CD4-positive, alpha-beta T cell treated with Interleukin-2 at 100 ng/mL for 4 hours (primary cell): ENCODE data around the gene CITED2.
"Not testable (repeated sequence)": the region's sequence is repeated elsewhere in the genome, so short reads cannot be mapped to it uniquely, and the experiment has no call there.

ENCODE experiments used
- DNase-seq: peaks from one replicate; pipeline ENCODE4 v3.0.0-alpha.2; 2020; ENCODE audit warnings: low spot score

Gene CITED2

DNA sequence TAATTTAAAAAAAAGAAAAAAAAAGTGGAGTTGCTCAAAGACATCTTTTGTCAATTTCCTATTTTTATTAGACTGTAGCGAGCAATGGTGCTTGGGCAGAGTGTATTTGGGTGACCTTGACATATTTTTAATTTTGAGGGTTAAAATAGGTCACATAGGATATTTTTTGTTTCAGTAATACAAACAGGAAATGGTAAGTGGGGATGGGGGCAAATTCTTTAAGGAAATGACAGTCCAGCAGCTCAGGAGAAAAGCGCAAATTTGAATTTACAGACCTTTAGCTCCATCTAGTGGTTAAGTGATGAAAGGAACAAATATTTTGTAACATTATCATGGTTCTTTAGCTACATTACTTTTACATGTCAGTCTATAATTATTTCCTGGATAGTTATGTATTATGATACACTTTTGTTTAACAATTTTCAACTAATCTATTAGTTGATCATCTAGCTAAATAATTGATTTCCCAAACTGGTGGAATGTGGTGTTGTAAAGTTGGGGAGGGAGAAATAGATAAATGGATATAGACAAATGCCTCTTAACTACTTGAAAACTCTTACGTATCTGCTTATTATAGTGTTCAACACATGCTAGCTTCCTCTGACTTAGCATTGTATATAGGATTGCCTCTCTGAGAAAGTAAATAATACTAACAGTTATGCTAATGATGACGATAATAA, 10.0 kb downstream of the CITED2 start:
- peak; percentile 71 for DNase-seq

DNA sequence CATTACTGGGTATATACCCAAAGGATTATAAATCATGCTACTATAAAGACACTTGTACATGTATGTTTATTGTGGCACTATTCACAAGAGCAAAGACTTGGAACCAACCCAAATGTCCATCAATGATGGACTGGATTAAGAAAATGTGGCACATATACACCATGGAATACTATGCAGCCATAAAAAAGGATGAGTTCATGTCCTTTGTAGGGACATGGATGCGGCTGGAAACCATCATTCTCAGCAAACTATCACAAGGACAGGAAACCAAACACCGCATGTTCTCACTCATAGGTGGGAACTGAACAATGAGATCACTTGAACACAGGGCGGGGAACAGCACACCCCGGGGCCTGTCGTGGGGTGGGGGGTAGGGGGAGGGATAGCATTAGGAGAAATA, 10.7 kb downstream of the CITED2 start:
- DNase-seq: not testable (repeated sequence)

DNA sequence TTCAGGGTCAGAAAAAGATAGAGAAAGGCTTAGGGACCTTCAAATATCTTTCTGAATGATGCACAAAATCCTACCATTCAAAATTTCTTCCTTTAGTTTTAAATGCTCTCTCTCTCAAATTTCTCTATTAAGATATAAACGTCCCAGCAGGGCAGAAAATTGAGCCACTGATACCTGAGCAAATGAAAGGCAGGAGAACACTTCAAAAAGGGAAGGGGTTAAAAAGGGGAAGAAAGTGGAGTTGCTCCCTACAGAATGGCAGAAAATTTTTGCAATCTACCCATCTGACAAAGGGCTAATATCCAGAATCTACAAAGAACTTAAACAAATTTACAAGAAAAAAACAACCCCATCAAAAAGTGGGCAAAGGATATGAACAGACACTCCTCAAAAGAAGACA, 11.3 kb downstream of the CITED2 start:
- DNase-seq: not testable (repeated sequence)

DNA sequence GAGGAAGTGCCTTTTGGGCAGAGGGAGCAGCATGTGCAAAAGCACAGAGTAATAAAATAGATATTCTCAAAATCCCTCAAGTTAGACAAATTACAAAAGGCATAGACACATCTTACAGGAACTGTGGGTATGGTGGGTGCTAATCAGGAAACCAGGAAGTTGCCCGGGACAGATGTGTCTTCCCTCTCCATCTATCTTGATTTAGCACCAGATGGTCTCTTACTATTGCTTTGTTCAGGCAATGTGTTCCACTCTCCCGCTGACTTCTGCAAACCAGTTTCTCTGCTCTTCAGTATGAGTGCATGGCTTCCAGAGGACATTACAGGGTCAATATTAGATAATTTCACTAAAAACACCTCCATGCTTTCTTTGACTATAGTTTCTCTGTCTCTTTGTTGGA, 13.2 kb downstream of the CITED2 start:
- DNase-seq: no peak

DNA sequence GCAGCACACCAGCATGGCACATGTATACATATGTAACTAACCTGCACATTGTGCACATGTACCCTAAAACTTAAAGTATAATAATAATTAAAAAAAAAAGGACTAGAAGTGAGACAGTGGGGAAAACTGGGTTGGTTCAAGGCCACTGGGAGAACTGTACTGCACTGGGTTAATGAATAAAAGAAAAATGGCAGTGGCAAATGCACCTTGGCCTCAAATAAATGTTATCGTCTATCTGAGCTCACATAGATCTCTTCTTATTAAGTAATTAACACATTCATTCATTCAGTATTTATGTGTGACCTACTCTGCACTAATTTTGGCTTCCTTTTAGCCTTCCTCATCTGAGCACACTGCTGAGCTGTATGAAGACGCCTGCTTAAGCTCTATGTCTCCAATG, 17.5 kb downstream of the CITED2 start:
- DNase-seq: no peak

DNA sequence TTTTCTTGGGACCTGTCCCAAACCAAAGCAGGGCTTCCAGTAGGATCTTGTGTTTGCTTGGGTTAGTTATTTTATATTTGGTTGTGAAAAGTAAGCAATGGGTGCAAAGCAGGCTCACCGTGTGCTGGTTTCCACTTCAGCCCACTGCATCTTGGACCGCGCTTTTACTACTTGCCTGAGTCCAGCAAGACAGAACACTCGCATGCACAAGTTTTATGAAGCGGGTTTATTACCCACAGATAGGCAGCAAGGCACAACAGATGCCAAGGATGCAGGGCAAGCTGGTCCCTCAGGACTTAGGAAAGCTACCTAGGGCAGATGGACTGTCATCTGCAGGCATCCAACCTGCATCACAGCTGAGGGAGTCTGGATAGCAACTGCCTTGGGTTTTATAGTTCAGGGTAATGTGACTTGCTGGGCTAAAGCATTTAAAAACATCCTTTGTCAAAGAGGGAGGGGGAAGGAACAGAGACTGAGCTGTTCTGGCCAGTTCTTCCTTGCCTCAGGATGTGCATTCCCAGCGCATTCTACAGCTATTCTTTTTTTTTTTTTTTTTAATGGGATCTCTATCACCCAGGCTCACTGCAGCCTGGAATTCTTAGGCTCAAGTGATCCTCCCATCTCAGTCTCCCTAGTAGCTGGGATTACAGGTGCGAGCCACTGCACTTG, 18.5 kb downstream of the CITED2 start:
- DNase-seq: no peak

DNA sequence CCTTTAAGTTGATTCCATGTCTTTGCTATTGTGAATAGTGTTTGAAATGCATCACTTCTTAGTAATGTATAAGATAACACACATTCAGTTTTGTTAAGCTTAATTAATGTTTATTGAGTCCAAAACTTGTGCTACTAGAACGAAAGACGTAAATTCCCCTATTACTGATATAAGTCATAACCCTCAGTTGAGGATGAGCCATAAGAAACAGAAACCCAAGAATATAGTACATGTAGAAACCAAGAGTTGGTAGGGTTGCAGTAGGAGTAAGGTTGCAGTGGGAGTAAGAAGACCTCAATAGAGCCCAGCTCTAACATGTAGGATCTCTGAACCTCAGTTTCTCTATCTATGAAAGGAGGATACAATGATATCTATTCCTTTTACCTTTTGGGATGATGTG, 19.3 kb downstream of the CITED2 start:
- DNase-seq: no peak

DNA sequence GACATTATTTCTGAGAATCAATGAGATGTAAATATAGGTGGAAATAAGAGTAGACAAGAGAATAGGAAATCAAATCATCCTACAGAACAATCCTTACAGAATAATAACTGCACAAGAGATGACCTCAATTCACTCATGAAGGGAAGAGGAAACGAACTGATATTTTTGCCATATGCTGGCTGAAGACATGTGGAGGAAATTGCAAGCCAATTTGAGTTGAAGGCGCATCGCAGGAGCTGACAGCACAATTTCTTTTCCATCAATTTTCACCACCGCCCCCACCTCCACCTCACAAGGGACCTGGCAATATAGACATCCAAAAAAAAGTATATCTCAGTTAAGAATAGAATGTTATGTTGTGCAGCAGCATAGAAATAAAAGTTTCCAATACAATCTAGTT, 20.3 kb downstream of the CITED2 start:
- no peak for DNase-seq

DNA sequence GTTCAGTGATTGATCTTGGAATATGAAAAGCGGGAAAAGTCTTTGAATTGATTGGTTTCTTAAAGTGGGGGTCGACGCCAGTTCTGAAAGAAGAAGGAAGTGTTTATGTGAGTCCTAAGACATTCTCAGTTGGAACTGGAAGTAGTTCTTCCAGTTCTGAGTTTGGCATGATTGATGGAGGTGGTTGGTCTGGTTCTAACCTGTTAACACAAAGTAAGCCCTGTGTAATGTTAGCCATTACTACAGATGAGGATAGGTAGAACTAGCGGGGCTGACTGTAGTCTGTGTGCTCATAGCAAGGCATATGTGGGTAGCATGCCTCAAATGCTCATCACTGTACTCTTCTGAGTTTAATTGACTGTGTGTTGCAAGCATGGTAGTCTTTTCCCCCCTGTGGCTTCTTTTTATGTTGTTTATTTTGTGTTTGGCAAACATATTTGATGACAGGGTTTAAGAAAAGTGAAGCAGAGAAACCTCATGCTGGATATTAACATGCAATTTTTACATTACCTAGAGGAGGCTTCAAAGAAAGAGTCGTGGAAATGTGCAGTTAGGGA, 24.9 kb downstream of the CITED2 start:
- no peak for DNase-seq

DNA sequence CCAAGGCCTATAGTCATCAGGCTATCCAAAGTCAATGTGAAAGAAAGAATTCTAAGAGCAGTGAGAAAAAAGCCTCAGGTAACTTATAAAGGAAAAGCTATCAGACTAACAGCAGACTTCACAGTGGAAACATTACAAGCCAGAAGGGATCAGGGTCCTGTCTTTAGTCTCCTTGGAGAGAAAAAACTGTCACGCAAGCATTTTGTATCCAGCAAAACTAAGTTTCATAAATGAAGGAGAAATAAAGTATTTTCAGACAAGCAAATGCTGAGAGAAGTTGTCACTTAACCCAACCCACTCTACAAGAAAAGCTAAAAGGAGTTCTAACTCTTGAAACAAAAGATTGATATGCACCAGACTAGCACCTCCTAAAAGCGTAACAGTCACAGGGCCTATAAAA, 28.1 kb downstream of the CITED2 start:
- no peak for DNase-seq

DNA sequence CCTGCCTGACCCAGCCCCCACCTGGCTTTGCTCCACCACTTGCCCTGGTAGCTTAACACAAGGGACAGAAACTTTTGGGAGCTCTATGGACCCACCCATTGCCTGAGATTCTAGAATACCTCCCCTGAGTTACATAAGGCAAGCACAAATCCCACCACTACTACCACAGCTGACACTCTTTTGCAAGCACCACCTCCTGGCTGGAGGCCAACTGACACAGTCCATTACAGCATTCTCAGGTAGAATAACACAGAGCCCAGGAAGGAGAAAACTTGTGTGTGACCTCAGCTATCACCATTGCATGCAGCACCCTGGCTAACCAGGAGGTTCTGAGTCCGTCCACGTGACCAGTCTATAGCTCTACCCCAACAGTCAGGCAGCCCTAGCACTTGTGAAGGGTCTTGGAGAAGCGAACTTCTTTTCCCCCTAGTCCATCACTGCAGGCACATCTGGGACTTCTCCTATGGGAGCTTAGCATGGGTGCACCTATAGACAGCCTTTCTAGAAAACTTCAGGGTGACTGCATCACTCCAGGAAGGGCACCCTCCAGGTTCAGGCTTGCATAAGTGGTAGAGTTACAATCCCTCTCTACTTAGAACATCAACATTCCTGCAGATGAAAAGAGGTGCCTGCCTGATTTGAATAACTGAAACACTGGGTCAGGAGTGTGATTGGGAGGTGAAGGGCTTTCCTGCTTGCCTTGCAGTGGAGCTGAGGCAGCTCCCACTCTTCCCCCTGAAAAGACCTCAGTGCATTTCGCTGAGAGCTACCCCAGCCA, 30.1 kb downstream of the CITED2 start:
- no peak for DNase-seq

DNA sequence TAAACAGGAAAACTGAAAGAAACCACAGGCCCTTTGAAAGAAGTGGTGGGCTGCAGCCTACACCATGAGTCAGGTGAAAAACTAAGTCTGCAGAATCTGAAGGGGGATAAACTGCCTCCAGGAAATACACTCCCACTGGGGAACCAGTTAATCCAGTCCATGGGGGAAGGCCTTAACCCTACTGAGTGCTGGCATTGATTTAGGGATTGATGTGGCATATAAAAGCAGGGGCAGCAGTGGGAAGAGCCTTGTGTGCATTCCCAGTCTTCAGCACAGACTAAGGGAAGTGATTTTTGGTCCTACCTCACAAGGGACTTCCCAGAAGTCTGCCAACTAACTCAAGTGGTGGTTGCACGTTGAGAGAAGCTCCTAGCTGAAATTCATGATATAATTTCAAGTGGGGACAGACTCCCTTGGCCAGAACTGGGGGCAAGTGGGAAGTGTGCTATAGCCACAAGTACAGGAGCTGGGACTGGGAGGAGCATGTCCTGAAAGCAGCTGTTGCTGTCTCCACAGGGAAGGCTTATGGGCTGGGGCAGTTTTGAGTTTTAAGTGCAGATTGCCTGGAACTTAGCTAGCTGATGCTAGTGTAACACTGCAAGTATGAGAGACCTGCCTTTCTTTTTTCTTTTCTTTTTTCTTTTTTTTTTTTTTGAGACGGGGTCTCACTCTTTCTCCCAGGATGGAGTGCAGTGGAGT, 31.2 kb downstream of the CITED2 start:
- no peak for DNase-seq

DNA sequence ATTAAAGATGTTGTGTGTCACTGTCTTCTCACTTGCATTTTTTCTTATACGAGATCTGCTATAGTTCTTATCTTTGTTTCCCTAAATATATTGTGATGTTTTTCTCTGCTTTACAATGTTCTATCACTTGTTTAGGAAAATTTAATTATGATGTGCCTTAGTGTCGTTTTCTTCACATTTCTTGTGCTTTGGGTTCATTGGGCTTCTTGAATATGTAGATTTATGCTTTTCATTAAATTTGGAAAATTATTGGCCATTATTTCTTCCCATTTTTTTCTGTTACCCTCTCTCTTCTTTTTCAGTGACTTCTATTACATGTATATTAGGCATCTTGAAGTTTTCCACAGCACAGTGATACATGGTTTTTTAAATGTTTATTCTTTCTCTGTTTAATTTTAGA, 33.4 kb downstream of the CITED2 start:
- DNase-seq: no peak

DNA sequence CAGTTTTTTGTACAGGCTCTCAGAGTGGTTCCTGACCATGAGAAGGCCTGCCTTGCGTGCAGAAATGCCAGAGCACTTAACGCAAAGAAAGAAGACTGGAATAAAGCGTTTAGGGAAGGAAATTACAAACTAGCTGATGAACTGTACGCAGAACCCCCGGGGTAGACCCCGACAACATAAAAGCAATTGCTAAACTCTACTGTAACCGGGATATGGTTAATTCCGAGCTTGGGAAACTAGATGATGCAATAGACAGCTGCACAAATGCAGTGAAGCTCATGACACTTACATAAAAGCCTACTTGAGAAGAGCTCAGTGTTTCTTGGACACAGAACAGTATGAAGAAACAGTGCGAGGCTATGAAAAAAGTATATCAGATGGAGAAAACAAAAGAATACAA, 35.7 kb downstream of the CITED2 start:
- no peak for DNase-seq

DNA sequence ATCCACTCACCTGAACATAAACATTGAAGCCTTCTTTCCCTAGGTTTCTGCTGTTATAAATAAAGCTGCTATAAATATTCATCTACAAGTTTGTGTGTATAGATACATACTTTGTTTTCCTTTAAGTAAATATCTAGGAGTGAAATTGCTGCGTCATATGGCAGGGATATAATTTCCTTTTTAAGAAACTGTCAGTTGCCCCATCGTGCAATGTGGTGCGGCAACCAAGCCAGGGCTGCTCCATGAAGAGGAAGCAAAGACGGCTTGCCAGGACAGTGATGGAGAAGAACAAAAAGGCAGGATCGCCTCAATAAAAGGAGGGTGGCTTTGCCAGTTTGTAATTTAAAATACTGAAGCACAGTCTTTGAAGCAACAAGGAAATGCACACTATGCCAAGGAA, 36.6 kb downstream of the CITED2 start:
- no peak for DNase-seq

DNA sequence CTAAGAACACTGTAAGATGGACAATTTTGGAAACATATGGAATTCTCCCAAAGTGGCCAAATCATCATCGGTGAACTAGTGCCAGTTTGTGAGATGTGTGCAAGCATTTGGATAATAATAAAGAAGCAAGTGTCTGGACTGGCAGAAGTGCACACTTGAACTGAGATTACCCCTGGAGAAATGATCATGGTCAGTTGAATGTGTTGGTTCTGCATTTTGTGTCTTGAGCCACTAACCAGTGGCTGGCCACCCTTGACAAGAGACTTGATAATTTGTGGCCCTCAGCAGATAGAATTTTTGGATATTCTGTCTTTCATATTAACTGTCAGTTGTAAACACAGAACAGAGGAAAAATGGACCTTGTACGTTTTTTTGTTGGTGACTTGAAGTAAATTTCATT, 37.4 kb downstream of the CITED2 start:
- no peak for DNase-seq

DNA sequence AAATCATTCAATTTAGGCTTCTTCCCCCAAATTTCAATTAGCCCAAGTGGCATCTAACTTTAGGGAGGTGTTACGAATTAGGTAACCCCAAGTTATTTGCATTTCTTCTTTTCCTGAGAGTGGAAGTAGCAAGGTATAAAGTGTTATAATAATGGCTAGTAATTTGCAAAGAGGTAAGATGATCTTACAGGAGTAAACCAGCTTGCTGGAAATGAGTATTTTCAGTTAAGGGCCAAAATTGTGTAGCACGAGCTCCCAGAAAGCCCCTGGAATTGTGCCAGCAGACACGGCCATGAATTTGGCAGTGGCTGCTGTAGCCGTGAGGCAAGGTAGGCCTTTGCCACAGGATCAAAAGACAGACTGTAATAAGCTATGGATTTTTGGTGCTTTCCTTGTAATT, 38.0 kb downstream of the CITED2 start:
- no peak for DNase-seq

DNA sequence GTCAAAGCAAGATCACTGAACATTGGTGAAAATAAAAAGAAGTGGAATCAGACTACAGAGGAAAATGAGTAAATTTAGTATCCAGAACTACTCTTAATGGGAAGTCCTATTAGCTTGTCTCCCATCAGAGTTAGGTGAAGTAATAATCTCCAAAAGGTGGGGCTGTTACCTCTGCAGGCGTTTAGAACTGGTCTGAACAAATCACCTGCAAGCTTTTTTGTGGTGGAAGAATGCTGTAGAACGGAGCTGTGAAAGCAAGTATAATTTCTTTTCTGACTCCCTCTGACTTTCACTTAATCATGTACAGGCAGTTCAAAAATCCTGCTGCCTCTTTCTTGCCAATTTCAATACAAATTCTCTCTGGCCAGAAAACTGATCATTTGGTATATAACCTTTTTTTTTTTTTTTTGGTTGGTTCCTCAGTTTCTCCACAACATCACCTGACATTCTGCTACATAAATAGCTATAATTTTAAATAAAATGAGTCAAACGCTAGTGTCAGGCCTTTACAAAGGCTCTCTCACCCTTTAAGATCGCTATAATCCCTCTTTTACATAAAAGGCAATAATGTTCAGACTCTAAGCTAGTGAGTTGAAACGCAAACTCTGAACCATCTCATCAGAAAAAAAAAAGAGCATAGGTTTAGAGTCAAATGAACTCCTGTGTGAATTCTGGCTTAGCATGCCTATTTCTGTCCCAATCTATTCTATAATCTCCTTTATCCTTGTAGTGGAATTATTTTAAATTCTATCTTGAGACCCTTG, 38.8 kb downstream of the CITED2 start:
- no peak for DNase-seq

DNA sequence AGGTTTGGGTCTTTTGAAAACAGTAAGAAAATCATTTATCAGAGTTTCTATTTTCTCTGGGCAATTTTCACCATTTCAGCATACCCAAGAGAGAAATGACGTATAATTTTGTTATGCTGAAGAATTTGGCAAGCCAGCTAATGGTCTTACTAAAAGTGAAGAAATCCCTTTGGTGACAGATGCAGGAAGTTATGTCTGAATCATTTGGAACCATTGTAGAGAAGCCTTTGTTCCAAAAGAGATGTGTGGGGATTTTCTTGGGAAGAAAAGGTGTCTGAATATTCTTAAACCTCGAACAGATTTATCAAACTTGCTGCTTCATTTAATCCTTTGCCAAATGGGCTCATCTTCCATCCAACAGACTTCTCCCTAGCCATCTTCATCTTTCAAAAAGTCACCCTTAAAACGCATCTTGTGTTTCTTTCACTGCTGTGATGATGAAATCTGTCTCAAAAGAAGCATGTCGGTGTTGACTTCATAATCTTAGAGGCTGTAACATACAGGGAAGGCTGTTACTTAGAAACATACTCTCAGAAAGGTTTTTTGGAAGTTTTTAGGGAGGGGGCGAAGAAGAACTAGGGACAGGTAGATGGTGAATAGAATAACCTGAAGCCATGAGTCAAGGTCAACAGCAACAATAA, 39.5 kb downstream of the CITED2 start:
- no peak for DNase-seq

DNA sequence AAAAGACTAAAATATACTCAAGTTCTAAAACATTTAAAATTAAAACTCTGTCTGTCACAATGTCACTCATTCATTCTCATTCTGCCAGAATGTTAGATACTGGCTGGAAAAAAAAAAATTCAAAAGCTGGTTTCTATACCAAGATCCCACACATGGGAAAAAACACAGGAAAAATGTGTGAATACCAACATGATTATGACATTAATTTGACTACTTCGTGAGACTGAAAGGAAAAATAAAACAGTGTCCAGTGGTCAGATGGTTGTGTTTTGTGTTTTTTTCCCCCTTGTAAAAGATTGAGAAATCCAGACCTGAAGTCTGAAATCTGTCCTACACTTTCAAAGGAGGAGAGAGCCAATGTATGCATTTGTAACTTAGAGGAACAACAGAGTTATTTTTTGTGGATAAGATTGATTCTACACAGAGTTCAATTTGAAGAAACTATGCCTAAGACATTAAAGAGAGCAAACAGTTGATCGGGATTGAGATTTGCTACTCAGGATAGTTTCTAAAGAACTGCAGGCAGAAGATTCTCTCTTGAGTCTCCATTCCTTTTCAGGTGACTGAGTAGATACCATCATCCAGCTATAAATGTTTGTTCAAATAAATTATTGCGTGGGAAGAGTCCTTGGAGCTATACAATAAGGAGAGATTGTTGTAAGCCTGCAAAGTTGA, 43.5 kb downstream of the CITED2 start:
- DNase-seq: no peak

DNA sequence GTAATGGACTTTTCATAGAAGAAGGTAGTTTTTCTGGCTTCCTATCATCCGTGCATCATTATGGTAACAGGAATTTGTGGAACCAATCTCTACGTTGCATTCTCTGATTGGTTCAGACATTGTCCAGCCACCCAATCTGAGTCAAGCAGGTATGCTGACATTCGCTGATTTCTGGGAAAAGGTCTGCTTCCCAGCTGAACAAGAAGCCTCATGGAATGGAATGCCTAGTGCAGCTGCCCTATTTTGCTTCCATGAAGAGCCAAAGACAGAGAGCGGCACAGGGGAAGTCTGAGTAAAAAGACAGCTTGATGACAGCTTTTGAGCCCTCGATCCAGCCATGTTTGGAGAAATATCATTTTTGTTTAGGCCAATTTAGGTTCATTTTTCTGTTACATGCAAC, 44.1 kb downstream of the CITED2 start:
- DNase-seq: no peak
